ENCODE data around the gene MRPS5.

DNA sequence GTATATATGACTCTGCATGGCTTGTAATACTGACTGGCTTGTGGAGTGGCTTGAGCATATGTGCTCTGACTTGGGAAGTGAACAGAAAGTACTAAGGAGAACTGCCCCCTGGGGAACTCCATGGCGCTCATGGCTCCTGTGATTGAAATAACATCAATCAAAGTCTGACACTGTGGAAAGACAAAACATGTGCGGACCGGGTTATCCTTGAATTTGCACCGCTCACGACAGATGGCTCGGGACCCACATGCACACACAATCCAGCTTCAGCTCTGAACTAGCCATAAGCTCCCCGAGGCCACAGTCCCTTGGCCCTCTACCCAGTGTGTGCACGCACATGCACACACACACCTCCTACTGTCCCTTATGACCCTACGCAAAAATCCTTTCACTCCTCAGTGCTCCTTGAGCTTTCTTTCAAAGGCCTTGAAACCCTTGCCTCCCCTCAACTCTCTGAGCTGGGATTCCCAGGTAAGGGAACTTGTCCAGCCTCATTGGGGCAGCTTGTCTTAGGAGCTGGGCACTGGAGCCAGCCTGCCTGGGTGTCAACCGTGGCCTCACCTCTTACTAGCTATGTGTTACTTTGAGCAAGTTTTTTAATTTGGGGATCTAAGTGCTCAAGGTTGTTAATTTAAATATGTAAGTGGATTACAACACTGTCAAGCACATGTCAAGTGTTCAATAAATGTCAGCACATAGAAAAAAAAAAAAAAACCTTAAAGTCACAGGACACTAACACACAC lies 43.6 kb downstream of the MRPS5 start:
- TF ChIP-seq, protein P1, sequence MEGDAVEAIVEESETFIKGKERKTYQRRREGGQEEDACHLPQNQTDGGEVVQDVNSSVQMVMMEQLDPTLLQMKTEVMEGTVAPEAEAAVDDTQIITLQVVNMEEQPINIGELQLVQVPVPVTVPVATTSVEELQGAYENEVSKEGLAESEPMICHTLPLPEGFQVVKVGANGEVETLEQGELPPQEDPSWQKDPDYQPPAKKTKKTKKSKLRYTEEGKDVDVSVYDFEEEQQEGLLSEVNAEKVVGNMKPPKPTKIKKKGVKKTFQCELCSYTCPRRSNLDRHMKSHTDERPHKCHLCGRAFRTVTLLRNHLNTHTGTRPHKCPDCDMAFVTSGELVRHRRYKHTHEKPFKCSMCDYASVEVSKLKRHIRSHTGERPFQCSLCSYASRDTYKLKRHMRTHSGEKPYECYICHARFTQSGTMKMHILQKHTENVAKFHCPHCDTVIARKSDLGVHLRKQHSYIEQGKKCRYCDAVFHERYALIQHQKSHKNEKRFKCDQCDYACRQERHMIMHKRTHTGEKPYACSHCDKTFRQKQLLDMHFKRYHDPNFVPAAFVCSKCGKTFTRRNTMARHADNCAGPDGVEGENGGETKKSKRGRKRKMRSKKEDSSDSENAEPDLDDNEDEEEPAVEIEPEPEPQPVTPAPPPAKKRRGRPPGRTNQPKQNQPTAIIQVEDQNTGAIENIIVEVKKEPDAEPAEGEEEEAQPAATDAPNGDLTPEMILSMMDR (IDR thresholded peaks at IDR 0.05), result no peak
- TF ChIP-seq EZH2 (IDR thresholded peaks at IDR 0.05; ENCODE audit: borderline replicate concordance, insufficient read depth, low read depth, low read length, poor library complexity, severe bottlenecking), result no peak

All from B cell (primary cell).